ENCODE measurements around the gene ZMYND12.

DNA sequence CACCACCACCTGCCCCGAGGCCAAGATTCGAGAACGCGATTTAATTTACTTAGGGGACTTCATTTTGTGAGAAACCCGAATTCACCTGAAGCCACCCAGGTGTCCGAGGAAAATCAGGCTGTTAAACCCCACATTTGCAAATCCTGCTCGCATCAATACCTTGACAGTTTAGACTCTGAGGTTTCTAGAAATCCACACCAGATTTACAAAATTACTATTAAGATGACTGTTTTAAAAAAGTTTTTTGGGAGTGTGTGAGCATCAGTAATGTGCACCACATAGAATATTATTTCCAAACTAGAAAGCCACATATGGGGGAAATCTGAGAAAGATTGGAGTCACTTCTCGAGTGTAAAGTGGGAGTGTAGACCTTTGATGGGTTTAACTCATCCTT, 74.5 kb downstream of the ZMYND12 start:
- TF ChIP-seq CTCF (conservative IDR thresholded peaks at IDR 0.05; ENCODE audit: low read depth, low read length) (no peak), EZH2phosphoT487 (IDR thresholded peaks at IDR 0.05; ENCODE audit: borderline replicate concordance, low read length) (no peak), EZH2 (IDR thresholded peaks at IDR 0.05; ENCODE audit: low read length, unreplicated experiment) (no peak)
